ENCODE data around the gene PRR36.

Gene PRR36

DNA sequence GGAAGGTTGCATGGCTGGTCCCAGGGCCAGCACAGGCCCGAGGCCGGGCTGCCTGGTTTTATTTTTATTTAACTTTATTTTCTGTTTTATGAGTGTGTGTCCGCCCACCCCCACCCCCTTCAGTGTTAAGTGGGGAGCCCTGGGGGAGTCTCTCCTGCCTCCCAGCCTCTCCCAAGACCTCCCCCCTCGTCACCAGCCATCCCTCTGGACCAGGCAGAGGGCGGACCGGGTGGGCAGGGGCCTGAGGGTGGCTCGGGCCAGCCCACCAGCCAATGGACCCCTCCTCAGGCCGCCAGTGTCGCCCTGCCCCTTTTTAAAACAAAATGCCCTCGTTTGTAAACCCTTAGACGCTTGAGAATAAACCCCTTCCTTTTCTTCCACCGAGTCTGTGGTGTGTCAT lies 39.9 kb upstream of the PRR36 start:
- DNase-seq: no peak

DNA sequence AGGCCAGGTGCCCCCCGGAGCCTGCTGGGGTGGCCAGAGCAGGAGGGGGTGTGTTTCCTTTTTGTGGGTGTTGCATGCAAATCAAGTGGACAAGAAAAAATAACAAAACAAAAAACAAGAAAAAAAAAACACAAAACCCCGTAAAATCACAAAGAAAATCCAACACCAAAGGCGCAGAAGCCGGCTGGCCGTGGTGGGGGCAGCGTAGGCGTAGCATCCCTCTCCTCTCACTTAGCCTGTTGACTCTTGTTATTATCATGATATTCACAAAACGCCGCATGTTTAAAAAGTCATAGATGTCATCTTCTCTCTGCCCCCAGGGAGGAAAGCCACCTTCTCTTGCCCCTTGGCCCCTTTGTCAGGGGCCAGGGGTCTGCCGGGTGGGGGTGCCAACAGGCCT lies 39.5 kb upstream of the PRR36 start:
- DNase-seq: no peak

DNA sequence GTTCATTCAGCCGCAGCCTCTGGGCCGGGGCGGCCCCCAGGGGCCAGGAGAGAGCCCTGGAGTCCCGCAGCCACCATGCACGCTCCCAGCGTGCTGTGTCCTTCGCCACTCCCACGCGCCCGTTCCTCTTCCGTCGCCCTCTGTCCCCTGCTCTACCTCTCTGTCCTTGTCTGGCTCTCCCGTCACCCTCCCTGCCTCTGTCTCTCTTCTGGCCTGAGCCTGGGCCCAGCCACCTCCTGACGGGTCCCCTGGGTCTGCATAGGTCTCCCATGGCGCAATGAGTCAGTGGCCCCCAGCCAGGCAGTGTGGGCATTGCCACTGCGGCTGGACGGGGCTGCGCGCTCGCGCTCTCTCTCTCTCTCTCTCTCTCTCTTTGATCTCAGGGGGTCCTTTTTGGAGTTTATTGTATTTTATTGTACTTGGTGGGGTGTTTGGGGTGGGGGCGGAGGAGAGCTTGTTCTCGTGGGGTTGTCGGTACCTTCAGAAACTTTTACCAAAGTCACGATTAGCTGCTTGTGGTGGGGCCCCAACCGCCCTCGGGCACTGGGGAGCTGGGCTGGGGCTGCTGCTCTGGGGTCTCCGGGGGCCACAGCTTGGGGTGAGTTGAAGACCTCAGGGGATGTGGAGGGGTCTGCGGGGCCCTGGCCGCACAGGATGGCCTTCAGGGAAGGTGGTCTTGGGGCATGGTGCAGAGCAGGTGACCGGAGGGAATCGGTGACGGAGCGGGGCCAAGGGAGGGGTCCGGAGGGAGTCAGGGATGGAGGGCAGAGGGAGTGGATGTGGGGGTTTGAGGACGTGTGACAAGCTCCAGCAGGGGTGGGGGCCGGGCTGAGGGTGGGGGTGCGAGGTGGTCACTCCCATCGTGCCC lies 38.7 kb upstream of the PRR36 start:
- no peak for DNase-seq

DNA sequence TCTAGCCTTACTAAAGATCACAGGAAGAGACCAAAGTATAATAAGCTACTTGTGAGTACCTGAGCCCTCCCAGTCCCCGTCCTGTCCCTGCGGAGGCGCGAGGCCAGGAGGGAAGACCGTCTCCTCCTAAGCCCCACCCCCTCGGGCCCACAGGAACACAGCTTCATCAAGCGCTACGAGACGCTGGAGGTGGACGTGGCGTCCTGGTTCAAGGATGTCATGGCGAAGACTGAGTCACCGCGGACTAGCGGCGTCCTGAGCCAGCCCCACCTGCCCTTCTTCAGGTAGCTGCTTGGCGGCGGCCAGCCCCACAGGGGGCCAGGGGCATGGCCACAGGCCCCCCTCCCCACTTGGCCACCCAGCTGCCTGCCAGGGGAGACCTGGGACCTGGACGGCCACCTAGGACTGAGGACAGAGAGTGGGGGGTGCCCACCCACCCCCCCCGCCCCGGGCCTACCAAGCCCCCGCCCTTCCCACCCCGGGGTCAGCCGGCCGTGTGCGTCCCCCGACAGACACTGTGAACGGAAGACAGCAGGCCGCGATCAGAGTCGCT lies 38.0 kb upstream of the PRR36 start:
- no peak for DNase-seq

DNA sequence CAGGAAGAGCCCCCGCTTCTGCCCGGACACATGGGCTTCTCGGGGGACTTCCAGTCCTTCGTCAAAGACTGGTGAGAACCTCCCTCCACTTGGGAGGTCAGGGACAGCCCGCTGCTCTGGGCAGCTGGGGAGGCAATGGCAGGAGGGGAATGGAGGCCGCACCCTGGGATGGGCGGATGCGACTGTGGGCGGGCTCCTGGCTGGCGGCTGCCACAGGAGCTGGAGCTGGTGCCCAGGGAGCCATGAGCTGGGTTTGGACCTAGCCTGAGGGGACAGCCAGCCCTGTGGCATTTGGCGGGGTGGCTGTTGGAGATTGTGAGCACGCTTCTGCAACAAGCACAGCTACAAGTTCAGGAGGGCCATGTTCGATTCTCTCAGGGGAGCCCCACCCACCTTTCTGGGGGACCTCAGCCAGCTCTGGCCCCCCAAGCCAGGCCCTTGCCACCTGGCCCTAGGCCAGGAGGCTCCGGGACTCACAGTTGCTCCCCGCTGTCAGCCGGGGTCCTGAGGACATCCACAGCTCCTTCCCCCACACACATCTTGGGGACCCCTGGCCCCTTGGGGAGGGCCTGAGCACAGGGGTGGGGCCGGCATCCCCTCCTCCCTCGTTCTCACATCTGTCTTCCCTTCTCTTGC lies 37.4 kb upstream of the PRR36 start:
- DNase-seq: no peak

DNA sequence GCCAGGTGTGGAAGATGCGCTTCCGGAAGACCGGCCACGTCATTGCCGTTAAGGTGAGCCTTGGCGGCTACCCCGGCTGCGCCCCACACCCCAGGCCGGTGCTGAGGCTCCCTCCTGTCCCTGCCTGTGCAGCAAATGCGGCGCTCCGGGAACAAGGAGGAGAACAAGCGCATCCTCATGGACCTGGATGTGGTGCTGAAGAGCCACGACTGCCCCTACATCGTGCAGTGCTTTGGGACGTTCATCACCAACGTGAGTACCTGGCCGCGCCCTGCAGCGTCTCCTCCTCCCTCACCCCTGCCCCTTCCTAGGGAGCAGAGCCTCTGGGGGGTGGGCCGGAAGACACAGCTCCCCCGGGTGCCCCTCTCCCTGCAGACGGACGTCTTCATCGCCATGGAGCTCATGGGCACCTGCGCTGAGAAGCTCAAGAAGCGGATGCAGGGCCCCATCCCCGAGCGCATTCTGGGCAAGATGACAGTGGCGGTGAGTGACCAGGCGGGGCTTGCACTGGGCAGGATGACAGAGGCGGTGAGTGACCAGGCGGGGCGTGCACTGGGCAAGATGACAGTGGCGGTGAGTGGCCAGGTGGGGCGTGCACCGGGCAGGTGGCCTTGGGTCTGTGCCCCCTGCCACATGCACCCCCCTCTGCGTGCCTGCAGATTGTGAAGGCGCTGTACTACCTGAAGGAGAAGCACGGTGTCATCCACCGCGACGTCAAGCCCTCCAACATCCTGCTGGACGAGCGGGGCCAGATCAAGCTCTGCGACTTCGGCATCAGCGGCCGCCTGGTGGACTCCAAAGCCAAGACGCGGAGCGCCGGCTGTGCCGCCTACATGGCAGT lies 36.4 kb upstream of the PRR36 start:
- no peak for DNase-seq

DNA sequence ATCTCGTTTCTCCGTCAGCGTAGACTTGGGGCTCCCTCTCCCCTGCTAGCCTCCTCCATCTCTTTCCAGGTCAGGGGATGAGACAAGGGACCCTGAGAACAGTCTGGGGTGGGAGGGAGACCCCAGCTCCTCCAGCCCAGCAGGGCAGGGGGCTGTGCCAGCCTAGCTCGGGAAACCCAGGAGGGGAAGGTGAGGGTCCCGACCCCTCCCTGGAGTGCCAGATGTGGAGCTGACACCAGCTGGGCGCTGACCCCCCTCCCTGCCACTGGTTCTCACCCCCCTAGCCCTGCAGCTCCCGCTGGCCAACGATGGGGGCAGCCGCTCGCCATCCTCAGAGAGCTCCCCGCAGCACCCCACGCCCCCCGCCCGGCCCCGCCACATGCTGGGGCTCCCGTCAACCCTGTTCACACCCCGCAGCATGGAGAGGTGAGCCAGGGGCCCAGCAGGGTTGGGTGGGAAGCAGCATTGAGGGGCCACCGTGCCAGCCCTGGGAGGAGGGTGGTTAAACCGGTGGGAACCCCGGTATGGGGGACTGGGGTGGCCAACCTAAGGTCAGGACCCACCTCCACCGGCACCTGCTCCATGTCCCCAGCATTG lies 35.4 kb upstream of the PRR36 start:
- no peak for DNase-seq

DNA sequence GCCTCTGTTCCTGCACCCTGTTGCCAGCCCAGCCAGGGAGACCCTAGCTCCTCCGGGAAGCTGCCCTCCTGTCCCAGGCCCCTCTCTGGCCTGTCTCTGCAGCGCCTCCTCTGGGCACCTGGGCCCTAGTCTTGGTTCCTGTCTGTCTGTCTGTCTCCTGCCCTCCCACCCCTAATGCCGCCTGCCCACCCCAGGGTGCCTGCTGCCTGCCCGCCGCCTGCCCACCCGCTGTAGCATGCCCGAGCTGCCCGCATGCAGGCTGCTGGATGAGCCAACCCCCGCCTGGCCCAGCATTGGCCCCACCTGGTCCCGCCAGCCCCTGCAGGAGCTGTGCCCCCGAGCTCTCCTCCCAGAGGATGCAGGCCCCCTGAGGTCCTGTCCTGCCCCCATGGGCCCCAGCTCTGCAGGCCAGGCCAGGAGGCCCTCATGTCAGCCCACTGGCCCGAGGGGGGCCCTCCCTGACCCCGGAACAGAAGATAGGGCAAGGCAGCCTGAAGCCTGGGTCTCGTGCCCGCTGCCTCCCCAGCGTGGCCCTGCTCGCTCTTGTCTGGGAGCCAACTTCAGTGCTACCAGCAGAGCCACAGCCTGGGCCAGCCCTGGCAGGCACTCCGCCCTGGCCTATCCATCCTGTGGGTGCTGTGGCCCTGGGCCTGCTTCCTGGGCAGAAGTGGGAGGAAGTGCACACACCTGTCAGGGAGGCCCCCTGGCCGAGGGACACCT lies 34.7 kb upstream of the PRR36 start:
- DNase-seq: no peak

DNA sequence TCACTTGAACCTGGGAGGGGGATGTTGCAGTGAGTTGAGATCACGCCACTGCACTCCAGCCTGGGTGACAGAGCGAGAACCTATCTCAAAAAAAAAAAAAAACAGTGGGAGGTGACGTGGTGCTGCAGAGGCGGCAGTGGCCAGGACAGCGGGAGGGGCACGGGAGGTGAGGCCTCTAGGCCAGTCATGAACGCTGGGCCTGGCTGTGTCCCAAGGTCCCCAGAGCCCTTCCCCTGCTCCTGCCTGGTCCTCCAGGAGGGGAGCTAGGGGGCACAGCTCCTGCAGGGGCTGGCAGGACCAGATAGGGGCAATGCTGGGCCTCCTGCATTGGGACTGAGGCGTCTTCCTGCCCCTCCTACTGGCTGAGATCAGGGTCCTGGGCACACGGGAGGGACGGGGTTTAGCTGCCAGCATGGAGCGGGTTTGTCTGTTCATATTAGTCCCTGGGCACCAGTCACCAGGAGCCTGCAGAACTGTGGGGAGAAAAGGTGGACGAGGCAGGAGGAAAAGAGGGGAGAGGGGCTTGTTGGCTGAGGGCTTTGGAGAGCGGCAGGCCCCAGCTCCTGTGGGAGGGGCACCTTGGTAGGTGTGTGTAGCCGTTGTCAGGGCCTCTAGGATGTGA lies 34.0 kb upstream of the PRR36 start:
- DNase-seq: no peak

DNA sequence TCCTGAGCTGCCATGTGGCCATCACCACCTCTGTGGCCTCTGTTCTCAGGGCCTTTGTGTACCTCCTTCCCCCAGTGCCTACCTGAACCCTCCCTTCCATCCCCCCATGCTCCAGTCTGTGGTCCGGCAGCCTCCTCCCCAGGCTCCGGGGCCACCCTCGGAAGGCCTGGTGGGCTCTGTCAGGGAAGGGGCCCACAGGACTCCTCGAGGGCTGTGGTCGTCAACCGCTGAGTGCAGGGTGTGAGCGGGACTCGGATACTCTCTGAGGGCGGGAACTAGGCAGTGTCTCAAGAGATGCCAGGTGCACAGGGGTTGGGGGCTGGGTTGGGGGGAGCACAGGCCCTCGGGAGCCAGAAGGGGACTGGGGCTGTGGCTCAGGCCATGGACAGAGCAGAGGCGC lies 33.4 kb upstream of the PRR36 start:
- DNase-seq: no peak

DNA sequence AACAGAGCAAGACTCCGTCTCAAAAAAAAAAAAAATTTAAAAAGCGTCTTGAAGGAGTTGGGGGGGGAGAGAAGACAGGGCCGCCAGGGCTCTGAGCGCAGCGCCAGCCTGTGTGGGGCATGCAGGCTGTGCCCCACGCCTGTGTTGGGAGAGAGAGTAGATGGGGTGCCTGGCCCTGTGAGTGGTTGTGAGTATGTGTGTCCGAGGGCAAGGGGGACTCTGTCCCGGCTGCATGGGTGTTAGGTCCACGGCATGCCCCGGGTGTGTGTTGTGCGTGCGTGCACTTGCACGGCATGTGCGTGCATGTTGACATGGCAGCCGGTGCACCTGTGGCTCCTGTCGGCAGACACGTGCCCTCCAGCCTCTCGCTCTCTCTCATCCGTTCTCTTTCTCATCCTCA lies 32.9 kb upstream of the PRR36 start:
- DNase-seq: no peak

DNA sequence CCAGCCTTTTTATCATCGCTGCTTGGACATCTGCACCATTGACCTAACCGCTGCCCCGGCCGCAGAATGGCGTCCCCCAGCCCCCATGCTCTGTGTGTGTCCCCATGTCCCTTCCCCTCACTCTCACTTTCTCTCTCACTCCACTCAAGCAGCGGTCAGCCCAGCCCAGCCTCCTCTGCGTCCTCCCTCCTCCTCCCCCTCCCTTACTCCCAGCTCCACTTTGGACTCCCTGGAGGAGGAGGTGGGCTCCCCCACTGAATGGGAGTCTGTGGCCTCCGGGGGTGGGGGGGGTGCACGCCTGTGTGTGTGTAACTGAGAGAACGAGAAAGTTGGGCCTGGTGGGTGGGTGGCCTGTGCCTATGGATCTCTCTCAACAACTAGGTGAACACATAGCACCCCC lies 31.7 kb upstream of the PRR36 start:
- no peak for DNase-seq

DNA sequence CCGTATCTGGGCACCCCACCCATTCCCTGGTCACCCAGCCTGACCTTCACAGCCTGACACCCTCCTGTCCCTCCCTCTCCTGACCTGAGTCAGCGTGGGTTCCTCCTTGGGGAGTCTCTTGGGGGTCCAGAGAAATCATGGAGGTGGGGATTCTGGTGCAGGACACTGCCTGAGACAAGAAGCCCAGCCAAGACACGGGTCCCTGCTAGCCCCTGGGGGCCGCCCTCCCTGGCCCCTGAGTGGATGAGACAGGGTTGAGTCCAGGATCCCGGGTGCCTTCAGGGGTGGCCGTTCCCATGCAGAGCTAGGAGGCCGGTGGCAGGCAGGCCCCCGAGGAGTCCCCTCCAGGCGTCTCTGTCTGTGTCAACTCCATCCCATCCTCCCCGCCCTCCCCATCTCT lies 31.1 kb upstream of the PRR36 start:
- no peak for DNase-seq

DNA sequence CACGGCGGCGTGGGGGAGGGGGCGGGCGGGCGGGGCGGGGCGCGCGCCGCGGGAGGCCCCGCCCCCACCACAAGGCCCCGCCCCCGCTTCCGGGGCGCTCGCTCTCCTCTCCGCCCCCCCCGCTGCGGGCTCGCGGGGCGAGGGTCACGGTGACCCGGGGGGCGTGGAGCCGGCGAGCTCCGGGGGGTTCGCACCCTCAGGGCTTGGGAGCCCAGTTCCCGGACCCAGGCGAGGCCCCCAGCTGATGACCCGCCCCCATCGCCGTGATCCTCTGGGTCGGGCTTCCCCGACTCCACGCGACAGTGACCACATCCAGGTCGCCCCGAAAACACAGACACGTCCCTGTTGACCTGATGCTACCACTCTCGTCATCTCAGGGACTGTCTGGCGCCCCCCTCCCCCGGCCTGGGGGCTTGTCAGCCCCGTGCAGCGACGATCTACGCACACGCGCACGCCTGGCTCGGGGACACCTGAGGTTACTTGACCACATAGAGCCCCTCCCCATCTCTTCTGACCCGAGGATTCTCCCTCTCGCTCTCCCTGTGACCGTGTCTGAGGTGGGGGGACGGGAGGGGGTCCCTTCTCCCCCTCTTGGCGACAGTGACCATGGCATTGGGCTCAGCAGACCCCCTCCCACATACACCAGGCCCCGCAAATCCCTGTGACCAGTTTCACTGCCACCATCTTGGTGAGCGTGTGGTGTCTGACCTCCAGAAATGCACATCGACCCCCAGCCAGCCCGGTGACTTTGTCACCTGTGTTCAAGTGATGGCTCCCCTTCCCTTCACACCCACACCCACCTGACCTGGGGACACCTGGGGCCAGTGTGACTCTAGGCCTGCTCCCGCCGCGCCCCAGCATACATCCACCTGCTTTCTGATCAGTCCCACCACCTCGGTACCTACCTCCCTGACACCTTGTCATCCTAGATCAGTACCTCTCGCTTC lies 30.2 kb upstream of the PRR36 start:
- DNase-seq: peak in 7 of 56 donors; percentile 49 to 83 (median 62)

DNA sequence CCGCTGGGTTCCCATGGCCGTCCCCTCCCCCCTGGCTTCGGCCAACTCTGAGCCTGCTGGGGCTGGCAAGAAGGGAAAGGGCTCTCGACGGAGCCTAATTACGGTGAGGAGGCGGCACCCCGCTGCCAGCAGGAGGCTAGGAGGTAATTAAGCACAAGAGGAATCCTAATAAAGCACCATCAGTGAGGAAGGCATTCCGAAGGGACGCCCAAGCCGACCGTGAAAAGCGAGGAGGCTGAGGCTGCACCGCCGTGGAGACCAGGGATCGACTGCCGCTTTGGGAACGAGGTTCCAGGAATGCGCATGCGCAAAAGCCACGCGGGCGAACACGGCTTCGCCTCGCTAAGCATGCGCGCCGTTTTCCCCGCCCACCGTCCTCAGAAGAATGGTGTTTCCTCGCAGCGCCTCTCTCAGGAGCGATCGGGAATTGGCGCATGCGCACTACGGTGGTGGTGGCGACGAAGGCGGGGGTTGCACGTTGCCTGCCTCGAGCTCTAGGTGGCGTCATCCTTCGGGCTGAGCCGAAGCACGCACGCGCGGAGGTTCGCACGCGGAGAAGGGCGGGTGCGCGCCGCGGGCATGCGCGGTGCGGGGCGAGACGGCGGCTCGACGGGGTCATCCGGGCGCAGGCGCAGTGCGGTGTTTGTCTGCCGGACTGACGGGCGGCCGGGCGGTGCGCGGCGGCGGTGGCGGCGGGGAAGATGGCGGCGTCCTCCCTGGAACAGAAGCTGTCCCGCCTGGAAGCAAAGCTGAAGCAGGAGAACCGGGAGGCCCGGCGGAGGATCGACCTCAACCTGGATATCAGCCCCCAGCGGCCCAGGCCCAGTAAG lies 29.3 kb upstream of the PRR36 start, which contains the start of gene MAP2K7:
MAP2K7 (plus strand) TSS at position 634 of the 830 bp plus-strand sequence; CDS start at position 702, 68 bp downstream.
- peak; percentile 76 to 100 (median 99) for DNase-seq

DNA sequence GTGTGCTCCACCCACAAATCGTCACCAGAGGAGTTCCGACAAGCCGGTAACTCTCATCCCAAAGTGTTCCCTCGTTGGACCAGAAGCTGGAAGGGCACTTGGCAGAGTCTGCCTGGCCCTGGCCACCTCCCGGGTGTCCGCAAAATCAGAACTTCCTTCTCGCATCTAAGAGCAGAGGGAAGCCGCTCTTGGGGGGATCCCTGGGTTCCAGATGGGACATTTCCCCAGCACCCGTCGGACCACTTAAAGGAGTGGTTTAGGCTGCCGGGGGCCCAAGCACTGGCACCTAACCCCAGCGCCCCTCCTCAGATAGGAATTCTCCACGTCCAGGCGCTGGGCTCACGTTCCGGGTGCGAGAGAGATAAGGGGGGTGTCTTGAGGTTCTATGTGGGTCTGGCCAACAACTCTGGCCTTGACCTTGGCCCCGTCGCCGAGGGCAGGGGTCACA lies 28.6 kb upstream of the PRR36 start:
- DNase-seq: no peak

DNA sequence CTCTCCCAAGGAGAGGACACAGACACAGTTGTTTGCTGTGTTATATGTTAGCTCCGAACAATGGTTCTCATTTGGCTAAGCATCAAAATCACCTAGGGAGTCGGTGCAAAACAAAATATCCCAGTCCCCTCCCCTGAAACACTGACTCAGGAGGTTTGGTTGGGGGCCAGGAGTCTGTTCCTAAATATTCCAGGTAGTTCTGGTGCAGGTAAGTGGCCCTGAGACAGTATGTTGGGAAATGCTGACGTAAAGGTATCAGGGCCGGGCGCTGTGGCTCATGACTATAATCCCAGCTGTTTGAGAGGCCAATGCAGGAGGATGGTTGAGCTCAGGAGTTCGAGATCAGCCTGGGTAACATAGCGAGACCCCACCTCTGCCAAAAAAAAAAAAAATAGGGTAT lies 27.1 kb upstream of the PRR36 start:
- DNase-seq: no peak

DNA sequence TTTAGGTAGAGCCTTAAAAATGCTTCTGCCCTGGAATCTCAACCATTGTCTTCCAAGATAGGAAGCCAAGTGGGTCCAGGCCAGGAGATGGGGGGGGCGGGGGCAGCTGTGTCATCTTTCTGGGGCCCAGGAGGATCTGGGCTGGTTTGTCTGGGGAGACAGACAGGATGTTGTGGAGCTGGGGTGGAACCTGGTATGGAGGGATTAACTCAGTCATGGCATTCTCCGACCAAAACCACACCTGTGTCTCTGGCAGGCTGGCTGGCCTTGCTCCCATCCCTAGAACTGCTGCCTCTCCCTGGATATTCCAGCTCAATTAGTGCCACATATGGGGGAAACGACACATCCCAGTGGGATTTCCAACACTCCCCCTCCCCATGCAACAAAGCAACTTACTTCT lies 26.7 kb upstream of the PRR36 start:
- no peak for DNase-seq
